Adrenal gland (tissue), 5 donors: ENCODE results near the gene CSAD.
"Not testable (repeated sequence)": the region's sequence is repeated elsewhere in the genome, so short reads cannot be mapped to it uniquely, and the experiment has no call there.

Source experiments
- POLR2A ChIP-seq, 2 donors: fragments of 450-650 bp; IDR thresholded peaks; one replicate each; pipeline ENCODE4 v1.6.1; 2017; ENCODE audit warnings: antibody characterized with exemption in 2 of 2, mild to moderate bottlenecking in 2 of 2, moderate library complexity in 1 of 2
- TF ChIP-seq, protein P1 (sequence below), 6 experiments: fragments of 450-650 bp in 4 of 6; fragments of 200-600 bp in 2 of 6; sonication (generic) in 1 of 6; IDR thresholded peaks; 1 replicate in 5 of 6; 2 replicates in 1 of 6; pipeline versions ENCODE4 v1.5.1 to v1.8.0; 2016 to 2021; ENCODE audit warnings: antibody characterized with exemption in 6 of 6, mild to moderate bottlenecking in 2 of 6, moderate library complexity in 1 of 6
- donor health status: DM: no; HTN: no; CAD: no.

DNA sequence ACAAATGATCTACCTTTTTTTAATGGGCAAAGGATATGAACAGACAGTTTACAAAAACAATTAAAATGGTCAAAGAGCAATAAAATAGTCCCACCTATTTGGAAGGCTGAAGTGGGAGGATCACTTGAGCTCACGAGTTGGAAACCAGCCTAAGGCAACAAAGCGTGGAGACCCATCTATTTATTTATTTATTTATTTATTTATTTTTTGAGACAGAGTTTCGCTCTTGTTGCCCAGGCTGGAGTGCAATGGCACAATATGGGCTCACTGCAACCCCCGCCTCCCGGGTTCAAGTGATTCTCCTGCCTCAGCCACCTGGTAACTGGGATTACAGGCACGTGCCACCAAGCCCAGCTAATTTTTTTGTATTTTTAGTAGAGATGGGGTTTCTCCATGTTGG is 3.3 kb downstream of the CSAD start:
- TF ChIP-seq, protein P1, sequence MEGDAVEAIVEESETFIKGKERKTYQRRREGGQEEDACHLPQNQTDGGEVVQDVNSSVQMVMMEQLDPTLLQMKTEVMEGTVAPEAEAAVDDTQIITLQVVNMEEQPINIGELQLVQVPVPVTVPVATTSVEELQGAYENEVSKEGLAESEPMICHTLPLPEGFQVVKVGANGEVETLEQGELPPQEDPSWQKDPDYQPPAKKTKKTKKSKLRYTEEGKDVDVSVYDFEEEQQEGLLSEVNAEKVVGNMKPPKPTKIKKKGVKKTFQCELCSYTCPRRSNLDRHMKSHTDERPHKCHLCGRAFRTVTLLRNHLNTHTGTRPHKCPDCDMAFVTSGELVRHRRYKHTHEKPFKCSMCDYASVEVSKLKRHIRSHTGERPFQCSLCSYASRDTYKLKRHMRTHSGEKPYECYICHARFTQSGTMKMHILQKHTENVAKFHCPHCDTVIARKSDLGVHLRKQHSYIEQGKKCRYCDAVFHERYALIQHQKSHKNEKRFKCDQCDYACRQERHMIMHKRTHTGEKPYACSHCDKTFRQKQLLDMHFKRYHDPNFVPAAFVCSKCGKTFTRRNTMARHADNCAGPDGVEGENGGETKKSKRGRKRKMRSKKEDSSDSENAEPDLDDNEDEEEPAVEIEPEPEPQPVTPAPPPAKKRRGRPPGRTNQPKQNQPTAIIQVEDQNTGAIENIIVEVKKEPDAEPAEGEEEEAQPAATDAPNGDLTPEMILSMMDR (IDR thresholded peaks at IDR 0.05), result not testable (repeated sequence)
- TF ChIP-seq POLR2A (IDR thresholded peaks at IDR 0.05), result not testable (repeated sequence)
